ENCODE data around the gene PRDM15.

Gene PRDM15

DNA sequence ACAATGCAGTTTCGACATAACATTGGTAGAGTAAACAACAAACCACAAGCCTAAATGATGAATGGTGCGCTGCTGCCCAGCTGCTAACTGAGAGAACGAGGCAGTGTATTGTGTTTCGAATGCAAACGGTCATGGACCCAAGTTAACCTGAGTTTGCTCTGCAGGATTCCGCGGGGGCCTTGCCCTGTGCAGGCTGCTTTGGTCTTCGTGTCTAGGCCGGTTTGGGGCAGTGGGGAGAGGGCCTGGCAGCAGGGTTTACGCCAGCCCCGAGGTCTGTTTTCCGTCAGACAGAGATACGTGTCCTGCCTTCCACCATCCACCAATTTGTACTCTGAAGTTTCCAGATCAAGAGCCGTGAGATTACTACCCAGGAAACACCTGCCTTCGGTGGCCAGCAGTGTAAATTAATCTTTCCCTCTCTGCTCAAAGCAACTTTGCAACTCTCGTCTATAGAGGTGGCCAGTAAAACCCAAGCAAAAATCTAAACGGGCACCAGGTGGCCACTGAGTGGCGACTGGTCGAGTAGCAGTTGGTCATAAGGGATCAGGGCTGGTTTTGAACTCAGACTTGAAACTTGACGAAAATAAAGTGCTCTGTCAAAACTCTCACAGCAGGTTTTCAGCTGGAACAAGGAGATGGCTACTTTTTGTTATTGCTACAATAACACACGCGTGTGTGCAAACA lies 6.3 kb upstream of the PRDM15 start:
- no peak for DNase-seq (ENCODE audit: low read depth, low spot score)

DNA sequence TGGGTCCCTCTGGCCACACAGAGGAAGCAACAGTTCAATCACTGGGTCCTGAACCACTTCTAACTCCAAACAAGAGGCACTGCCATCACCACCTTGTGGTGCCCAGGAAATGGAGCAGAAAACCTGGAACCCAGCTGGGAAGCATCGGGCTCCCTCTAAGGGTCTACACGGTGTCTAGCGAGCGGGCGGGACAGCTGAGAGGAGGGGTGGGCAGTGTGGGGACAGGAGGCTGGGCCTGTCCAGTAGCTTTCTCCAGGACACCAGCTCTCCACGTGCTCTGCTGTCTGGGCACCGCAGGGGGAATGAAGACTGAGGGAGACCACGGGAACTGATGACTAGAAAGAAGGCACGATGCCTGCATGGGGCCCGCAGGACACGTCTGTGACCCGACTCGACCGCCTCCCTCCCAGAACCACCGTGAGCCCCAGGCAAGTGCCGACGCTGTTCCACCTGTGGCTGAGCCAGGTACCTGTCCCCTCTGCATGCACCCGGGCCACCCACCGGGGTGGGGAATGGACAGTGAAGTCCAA lies 5.4 kb upstream of the PRDM15 start:
- DNase-seq (ENCODE audit: low read depth, low spot score) = no peak

DNA sequence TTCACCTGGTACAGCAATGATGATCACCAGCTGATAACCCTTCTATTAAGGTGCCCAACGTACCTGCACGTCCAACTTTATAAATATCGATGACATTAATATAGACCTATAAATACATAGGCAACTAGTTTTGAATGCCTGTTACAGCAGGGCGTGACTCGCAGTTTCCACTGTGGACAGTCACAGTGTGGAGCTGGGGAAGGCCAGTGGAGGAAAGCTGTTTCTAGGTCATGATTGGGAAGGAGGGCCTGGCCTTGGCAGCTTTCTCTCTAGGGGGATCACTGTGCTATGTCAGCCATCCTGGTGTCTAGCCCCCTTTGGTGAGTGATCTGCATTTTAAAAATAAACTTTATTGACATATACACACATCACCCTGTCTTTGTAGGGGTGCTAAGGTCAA lies 4.4 kb upstream of the PRDM15 start:
- DNase-seq (ENCODE audit: low read depth, low spot score) = no peak

DNA sequence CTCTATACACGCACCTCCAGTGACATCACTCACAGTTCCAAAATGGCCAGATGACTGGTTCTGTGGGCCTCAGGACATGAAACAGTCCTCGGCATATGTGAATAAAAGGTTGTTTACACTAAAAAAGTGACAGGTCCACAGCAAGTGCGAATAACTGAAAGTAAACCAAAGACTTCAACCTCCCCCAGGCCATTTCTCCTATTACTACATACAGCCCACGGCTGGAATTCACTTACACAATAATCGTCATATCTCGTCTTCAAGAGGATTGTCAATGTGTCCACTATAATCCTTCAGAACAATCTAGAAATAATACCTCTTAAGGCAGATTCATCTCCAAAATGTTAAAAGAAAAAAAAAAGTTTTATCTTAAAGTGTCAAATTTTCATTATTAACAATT lies 1.9 kb upstream of the PRDM15 start:
- DNase-seq (ENCODE audit: low read depth, low spot score) = no peak

DNA sequence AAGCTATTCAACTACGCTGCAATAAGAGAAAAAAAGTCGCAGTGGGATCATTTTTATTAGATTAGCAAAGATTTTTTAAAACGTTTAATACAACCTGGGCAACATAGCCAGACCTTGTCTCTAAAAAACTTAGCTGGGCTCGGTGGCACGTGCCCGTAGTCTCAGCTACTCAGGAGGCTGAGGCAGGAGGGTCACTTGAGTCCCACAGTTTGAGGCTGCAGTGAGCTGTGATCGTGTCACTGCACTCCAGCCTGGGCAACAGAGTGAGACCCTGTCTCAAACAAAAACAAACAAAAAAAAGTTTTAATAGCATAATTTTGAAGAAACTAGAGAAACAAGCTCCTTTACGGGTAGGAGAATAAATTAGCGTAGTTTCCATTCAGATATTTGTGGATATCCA lies 1.0 kb upstream of the PRDM15 start:
- DNase-seq (ENCODE audit: low read depth, low spot score) = no peak

DNA sequence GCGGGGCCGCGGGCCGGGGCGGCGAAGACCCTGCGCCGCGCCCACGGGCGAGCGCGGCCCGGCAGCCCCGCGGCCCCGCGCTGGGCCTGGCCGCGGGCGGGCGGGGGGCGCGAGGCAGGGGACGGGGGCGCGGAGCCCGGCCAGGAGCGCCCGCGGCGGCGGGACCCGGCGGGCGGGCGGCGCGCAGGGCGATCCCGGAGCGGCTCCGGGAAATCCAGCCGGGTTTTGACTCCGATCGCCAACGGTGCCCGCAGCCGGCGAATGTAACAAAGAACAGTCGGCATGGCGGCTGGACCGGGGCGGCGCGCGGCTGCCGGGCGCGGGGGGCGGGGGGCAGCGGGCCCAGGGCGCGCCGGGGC lies 334 bp downstream of the PRDM15 start:
- DNase-seq (ENCODE audit: low read depth, low spot score) = no peak

DNA sequence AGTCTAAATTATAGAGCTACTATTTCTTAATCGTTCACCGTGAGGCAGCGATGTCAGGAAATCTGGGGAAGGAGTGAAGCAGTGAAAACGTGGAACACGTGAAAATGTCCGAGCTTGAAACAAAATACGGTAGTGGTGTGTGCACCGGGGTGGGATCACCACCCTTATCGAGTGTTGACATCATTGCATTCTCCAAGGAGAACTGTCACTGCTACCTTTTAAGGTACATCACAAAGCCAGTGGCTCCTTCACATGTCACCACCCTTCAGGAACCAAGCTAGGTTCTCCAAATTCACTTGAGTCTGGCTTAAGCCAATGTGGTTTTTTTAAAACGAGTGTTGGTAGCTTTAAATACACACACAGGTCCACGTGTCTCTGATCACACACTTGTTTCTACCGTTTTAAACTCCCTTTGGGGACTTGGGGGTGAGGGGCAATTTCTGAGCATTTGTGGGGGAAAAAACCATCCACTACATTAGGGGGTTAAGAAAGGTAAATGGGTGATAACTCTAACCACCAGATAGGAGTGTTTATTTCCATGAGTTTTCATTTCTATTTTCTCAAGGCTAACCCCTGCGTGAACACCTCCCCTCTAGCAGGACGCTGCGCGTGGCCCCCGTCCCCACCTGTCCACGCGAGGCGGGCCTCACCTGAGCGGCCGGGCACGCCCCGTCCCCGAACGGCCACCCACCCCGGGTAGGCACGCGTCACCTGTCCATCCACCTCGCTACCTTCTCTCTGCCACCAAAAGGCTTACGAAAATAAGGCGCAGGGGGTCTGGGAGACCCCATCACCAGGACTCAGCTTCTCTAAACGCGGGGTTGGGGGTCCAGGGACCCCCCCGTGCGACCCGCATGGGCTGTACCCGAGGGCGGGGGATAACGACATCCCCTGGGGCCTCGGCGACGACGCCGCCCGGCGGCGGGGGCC lies 978 bp downstream of the PRDM15 start:
- no peak for DNase-seq (ENCODE audit: low read depth, low spot score)

DNA sequence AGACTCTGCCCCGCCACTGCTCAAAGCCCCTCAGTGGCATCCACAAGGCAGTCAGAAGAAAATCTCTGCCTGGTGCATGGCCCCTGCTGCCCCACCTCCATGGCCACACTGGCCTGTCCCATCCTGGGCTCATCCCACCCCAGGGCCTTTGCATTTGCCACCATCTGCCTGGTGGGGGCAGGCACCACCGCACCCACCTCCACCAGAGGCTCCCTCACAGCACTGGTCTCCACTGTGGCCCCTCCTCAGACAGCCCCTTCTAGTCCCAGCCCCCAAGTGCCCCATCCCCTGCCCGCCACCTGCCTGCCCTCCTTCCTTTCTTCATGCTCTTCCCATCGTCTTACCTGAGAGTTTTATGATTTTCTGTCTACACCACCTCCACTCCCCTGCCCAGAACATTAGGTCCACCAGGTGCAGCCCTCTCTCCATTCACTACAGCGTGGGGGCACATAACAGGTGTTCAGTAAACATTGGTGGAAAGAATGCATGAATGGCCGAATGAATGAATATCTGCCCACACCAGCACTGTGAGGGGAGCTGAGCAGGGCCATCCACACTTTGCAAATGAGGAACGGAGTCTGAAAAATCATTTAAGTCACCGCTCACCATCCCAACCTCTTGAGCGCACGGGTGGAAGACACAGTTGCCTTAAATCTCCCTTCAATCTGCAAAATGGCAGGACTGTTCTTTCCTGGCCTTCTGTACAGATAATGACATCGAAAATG lies 2.1 kb downstream of the PRDM15 start:
- DNase-seq (ENCODE audit: low read depth, low spot score) = no peak

DNA sequence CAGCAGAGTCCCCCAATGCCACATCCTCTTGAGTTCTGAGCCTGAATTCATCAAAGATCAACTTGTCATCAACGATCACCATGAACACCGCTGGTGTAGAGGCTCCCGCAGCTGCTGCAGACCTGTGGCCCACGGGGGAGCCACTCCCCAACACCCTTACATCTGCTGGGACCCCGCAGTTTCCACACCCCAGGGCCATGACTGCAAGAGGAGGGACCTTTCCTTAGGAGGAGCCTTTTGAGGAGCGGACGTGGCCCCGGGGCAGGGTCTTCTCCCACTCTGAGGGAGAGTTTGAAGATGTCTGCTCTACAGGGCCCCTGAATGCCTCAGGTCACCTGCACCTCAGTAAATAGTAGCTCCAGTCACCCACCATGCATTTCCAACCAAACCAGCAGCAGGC lies 2.7 kb downstream of the PRDM15 start:
- no peak for DNase-seq (ENCODE audit: low read depth, low spot score)

DNA sequence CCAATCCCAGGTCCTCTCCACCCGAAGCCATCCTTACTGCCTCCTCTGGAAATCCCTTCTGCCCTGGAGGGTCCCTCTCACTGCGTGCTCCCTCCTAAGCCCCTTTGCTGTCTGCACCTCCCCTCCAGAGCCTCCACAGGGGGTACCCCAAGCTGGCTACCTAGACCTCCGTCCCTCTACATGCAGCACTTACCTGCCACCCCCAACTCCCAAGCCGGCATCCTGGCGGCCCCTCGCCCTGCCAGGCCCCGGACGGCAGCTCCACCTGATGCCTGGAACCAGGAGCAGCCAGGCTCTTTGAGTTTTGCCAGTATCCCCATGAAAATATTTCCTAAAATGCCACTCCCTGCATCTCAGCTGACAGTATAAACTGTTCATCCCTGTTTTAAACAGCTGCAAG lies 4.1 kb downstream of the PRDM15 start:
- DNase-seq (ENCODE audit: low read depth, low spot score) = no peak

DNA sequence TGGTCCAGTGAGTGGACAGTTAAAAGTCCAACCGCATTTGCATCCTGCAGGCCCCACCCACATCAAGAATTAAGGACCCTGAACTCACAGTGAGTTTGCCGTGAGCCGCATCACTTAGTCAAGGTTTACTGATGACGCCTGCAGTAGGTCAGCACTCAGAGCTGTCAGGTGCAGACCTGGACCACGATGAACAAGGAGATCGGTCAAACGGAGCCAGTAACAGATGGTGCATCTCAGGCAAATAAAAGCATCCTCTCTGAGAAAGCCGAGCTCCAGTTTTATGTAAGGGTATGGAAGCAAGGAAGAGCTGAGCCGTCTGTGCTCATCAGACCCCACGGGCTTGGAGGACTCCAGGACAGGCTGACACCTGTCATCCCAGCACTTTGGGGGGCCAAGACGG lies 4.5 kb downstream of the PRDM15 start:
- no peak for DNase-seq (ENCODE audit: low read depth, low spot score)

DNA sequence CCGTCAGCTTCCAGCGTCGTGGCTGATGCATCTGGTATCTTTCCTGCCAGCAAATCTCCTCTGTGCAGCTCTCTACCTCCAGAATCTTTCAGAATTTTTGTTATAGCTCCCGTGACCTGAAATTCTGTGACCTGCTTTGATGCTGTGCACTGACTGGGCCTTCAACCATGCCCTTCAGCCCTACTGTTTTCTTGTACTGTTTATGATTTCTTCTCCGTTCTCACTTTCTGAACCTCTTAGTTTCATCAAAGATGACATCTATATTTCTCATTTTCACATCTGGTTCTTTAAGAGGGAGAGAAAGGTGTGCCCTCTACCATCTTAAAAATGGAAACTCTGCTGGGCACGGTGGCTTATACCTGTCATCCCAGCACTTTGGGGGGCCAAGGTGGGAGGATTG lies 5.7 kb downstream of the PRDM15 start:
- DNase-seq (ENCODE audit: low read depth, low spot score) = no peak

DNA sequence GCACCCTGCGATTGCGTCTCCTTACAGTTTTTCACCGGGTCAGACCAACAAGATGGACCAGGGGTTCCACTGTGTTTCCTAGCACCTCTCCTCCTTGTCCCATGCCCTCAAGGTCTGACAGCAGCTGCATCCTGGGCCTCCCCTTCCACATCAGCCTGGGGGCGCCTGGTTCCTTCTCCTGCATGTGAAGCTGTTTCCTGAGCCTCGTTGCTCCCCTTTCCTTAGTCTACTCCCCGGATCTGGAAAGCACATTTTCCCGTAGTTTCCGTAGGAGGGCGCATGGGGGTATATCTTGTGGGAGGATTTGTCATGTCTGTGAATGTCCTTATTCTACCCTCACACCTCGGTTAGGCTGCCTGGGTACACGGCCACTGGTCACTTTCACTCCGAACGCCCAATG lies 6.1 kb downstream of the PRDM15 start:
- DNase-seq (ENCODE audit: low read depth, low spot score) = no peak

DNA sequence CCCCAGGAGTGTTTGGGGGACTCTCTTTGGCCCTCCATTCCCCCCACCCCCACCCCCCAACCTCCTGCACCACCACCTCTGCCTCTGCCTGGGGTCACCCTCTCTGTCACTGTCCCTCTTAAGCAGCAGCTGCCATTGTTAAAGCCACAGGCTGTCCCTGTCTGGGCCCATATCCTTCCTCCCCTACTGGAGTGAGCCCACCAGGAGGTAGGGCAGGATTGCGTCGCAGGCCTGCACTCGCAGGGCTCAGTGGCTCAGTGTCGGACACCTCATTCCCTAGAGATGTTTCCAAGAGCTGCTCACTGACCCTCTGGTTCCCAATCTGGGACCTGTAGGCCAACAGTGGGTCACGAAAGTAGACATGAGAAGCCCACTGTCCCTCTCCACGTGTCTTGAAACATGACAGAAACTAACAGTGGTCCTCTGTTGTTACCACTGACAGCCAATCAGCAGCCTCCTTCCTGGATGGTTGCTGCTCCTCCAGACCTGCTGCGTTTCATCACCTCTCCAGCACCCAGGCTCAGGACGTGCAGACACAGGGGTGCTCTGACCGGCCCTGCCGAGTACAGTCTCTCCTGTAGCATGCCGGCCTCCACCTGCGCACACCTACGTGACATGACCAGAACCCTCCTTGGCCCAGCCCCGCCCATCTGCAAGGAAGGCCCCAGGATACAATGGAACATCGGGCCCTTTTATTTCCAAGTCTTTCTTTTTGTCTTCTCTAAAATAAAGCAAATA lies 7.7 kb downstream of the PRDM15 start:
- no peak for DNase-seq (ENCODE audit: low read depth, low spot score)

DNA sequence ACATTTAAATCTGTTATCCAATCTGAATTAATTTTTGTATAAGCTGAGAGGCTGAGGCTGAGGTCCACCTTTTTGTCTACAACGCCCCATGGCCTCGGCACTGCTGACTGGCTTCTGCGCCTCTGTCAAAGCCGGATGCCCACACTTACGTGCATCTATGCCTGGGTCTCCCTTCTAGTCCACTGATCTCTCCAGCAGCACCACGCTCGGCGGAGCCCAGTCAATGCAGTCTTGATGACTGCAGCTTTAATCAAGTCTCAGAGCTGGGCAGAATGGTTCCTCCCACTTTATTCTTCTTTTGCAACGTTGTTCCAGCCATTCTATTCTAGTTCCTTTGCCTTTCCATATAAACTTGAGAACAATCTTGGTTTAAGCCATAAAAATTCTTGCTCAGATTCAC lies 9.4 kb downstream of the PRDM15 start:
- no peak for DNase-seq (ENCODE audit: low read depth, low spot score)

DNA sequence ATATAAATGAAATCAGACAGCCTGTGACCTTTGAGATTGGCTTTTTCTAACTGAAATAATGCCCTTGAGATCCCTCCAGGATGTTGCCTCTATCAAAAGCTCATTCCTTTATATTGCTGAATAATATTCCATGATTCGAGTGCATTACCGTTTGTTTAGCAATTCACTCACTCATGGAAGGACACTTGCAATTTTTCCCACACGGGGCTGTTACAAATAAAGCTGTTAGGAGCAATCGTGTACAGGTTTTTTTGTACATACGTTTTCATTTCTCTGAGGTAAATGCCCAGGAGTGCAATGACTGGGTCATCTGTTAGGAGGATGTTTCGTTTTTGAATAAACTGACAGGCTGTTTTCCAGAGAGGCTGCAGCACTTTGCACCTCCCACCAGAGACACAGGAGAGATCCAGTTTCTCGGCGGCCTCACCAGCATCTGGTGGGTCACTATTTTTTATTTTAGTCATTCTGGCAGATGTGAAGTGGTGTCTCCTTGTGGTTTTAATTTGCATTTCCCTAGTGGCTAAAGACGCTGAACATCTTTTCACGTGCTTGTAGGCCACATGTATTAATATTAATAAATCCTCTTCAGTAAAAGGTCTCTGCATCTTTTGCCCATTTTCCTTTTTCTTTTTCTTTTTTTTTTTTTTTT lies 11.0 kb downstream of the PRDM15 start:
- DNase-seq (ENCODE audit: low read depth, low spot score) = no peak

DNA sequence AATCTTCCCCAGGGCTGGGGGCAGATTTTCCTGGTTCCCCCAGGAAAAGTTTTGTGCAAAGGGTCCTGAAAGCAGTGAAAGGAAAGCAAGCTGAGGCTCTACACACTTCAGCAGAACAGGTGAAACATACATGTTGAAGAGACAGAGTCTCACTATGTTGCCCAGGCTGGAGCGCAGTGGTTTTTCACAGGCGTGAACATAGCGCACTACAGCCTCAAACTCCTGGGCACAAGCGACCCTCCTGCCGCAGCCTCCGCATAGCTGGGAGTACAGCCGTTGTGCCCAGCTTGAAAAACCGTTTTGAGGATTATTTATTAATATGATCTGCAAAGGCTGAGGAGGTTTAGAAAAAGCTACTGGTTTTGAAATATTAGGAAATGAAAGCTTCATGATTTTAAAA lies 11.8 kb downstream of the PRDM15 start:
- no peak for DNase-seq (ENCODE audit: low read depth, low spot score)

DNA sequence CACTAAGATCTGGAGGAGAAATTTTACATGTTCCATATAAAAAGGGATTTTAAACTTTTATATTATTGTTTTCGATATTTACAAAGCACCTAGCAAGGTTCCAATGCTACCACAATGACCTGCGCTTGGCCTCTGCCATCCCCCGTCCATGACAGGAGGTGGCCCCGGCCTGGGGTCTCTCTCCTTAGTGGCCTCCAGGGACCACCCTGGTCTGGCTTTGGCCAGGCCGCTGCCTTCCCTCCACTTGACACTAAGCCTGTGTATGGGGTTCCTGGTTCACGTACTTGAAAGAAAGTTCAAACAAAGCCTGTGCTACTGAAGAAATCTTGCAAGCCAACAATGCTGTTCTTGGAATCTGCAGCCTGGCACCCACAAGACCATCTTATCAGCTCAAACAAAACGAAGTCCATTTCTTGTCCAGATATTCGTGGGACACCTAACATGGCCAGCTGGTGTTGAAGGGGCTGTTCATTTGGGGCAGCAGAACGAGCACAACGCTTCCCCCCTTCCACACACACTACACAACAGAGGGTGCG lies 12.8 kb downstream of the PRDM15 start:
- no peak for DNase-seq (ENCODE audit: low read depth, low spot score)

DNA sequence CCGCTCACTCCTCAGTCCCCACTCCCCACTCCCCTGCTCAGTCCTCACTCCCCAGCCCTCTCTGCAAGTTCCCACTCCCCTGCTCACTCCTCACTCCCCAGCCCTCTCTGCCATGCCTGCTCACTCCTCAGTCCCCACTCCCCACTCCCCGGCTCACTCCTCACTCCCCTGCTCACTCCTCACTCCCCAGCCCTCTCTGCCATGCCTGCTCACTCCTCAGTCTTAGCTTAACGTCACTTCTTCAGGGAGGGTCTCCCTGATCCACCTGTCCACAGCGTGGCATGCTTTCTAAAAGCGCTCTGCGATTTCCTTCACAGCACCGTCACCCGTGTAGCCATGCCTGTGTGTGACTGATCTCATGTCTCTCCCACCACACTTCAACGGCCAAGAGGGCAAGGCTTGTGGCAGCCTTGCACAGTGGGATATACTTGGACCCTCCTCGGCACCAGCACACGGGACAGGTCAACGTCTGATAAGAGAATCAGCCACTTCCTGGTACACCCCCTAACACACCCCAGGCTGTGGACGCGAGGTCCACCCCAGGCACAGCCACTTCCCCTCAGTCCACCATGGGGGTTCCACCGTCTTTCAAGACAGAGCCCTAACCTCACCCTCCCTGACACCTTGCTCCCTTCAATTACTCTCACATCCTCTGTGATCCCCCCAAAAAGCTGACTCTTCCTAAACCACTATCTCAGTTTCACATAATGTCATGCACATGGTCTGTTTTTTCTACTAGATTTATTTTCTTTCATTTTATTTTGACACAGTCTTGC lies 14.0 kb downstream of the PRDM15 start:
- no peak for DNase-seq (ENCODE audit: low read depth, low spot score)
